ENCODE data around the gene FCER1G.

DNA sequence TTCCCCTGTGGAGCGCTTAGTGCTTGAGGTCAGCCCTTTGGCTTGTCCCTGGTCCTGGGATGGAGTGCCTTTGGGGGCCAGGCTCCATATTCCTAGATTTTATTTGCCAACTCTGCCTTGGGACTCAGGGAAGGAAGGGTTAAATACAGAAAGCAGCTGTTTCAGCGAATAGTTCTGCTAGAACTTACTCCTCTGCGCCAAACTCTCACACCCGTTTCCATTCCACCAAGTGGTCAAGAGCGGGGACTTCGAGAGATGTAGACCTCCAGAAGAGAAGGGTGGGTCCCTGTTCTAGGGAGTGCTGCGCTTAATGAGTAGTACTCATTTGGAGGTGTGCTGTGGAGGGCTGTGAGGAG is 10.1 kb downstream of the FCER1G start:
- TF ChIP-seq EZH2 (IDR thresholded peaks at IDR 0.05) (no peak), POLR2AphosphoS5 (IDR thresholded peaks at IDR 0.05; ENCODE audit: borderline replicate concordance, low read depth, low read length) (no peak)
